Cardiac muscle cell (in vitro differentiated cells and primary cell): ENCODE data around the gene CENPX. TPM values are rescaled to one million over a fixed set of nuclear protein-coding genes. Genes with fewer than 3 reads are reported as not detected.

Source experiments
- DNase-seq, 2 donors: peaks; one replicate each; pipeline versions ENCODE4 v3.0.0 to v3.0.0-alpha.2; 2010 to 2017; ENCODE audit warnings: low read depth in 1 of 2, low spot score in 1 of 2
- H3K27ac ChIP-seq: fragments of 200-600 bp; sonication (generic); 2 replicates; pipeline ENCODE4 v1.5.1; 2016
- H3K27me3 ChIP-seq: fragments of 200-600 bp; sonication (generic); 2 replicates; pipeline ENCODE4 v1.6.0; 2016; ENCODE audit warnings: control low read depth
- H3K36me3 ChIP-seq: fragments of 200-600 bp; sonication (generic); 2 replicates; pipeline ENCODE4 v1.5.1; 2016; ENCODE audit warnings: control low read depth
- H3K4me1 ChIP-seq: fragments of 200-600 bp; sonication (generic); 2 replicates; pipeline ENCODE4 v1.8.1; 2017; ENCODE audit warnings: low read depth, mild to moderate bottlenecking, mixed run types
- H3K4me3 ChIP-seq: fragments of 200-600 bp; sonication (generic); 2 replicates; pipeline ENCODE4 v1.5.1; 2016; ENCODE audit warnings: mild to moderate bottlenecking
- H3K9me3 ChIP-seq: fragments of 200-600 bp; sonication (generic); 2 replicates; pipeline ENCODE4 v1.5.1; 2017; ENCODE audit warnings: low read depth, mild to moderate bottlenecking, control low read depth
- CTCF ChIP-seq: IDR thresholded peaks from 2 replicates; pipeline ENCODE4 v1.5.1; 2012; ENCODE audit warnings: low read depth, mild to moderate bottlenecking, low read length
- polyA plus RNA-seq: library from polyadenylated mRNA; unstranded; fragments of >200 nt; fragmentation: Nextera tagmentation; extraction: Ambion mirVana; gene quantifications from 2 replicates; pipeline ENCODE4 v1.2.1, GENCODE V29; 2016
- total RNA-seq: library from RNA; depleted of rRNA; stranded (reverse); fragments of >200 nt; gene quantifications from 2 replicates; pipeline ENCODE4 v1.2.3, GENCODE V29; 2016

Gene CENPX
- total and polyA plus RNA-seq, 2 experiments from 2014 or later, result 82.9 to 129 TPM

- TF ChIP-seq CTCF, result no peak
- Histone ChIP-seq H3K9me3 (no peaks in the 10 kb centered on the region), H3K27me3 (no peaks in the 10 kb centered on the region), H3K27ac (peak overlapping the region; percentile 9), H3K36me3 (no peaks in the 10 kb centered on the region), H3K4me3 (no peak overlapping the region), H3K4me1 (peaks cover 5% of the 10 kb centered on the region)
- DNase-seq, result no peak
These were observed 4.3 kb downstream of the CENPX start for GRCh38 chr17:82018152-82018988.

DNA sequence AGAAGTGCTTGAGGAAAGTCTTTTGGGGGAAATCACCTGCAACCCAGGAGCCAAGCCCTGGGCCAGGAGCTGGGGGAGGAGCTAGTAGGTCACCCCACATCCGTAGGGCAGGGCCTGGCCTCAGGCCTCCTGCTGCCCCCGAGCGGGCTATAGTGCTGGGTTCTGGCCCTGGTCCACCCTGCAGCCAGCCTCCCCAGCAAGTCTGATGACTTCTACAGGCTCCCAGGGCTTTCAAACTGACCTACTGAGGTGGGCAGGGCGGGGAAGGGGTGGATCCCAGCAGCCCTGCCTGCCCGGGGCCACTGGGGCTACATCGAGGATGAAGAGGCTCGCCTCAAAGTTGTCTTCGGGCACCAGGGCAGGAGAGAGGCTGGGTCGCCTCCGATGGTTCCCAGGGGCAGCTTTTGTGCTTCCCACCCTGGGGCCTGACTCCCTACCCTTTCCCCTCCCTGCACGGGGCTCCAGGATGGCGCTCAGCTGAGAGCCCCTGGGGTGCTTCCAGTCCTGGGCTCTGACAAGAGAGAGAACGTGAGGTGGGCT is 5.0 kb downstream of the CENPX start:
- no peak for DNase-seq
- no peak for TF ChIP-seq CTCF
- no peak overlapping the region for H3K4me3 ChIP-seq
- peaks cover 12% of the 10 kb centered on the region for H3K4me1 ChIP-seq
- no peaks in the 10 kb centered on the region for H3K27me3 ChIP-seq
- H3K36me3 ChIP-seq, result no peaks in the 10 kb centered on the region
- H3K9me3 ChIP-seq, result no peaks in the 10 kb centered on the region
- no peak overlapping the region for H3K27ac ChIP-seq

GRCh38 chr17:82016875-82017459 is 5.7 kb downstream of the CENPX start:
- Histone ChIP-seq H3K4me1 (peaks cover 18% of the 10 kb centered on the region), H3K9me3 (no peaks in the 10 kb centered on the region), H3K36me3 (no peaks in the 10 kb centered on the region), H3K27me3 (no peaks in the 10 kb centered on the region), H3K27ac (no peak overlapping the region), H3K4me3 (no peak overlapping the region)
- DNase-seq, result no peak
- no peak for TF ChIP-seq CTCF

- Histone ChIP-seq H3K36me3 (no peaks in the 10 kb centered on the region), H3K9me3 (no peaks in the 10 kb centered on the region), H3K4me3 (no peak overlapping the region), H3K4me1 (peaks cover 18% of the 10 kb centered on the region), H3K27me3 (no peaks in the 10 kb centered on the region), H3K27ac (no peak overlapping the region)
- DNase-seq, result no peak
- no peak for TF ChIP-seq CTCF
These were observed 6.4 kb downstream of the CENPX start for GRCh38 chr17:82016061-82016874.

- H3K27ac ChIP-seq, result no peak overlapping the region
- DNase-seq, result no peak
- H3K36me3 ChIP-seq, result no peaks in the 10 kb centered on the region
- TF ChIP-seq CTCF, result no peak
- H3K4me1 ChIP-seq, result peaks cover 18% of the 10 kb centered on the region
- H3K27me3 ChIP-seq, result no peaks in the 10 kb centered on the region
- no peak overlapping the region for H3K4me3 ChIP-seq
- no peaks in the 10 kb centered on the region for H3K9me3 ChIP-seq
These were observed 7.2 kb downstream of the CENPX start for GRCh38 chr17:82015311-82015971.
